H1 (cell line): ENCODE data around the gene VGLL4. TPM values are rescaled to one million over a fixed set of nuclear protein-coding genes. Genes with fewer than 3 reads are reported as not detected.

ENCODE experiments used
- CTCF ChIA-PET: fragments of 300-600 bp; sonication (Branson Sonifier 250); formaldehyde crosslinking; loops from one replicate; lab custom pipeline; 2021; ENCODE audit not compliant: partially characterized antibody; lab: Charles Lee
- POLR2A ChIA-PET: fragments of 300-600 bp; sonication (Branson Sonifier 250); formaldehyde crosslinking; loops from one replicate; lab custom pipeline; 2021; ENCODE audit warnings: inconsistent platforms; ENCODE audit not compliant: partially characterized antibody; lab: Charles Lee
- DNase-seq, 2 experiments: peaks; one replicate each; pipeline versions ENCODE4 v3.0.0 to v3.0.0-alpha.2; 2010 to 2022; ENCODE audit warnings: low spot score in 2 of 2, low read depth in 1 of 2, mixed read lengths in 1 of 2
- FAIRE-seq: peaks from 2 replicates; lab custom pipeline; 2011; peaks lifted over from hg19 to GRCh38; lab: Jason Lieb, UNC
- H2AFZ ChIP-seq: 2 replicates; pipeline ENCODE4 v1.8.1; 2012; ENCODE audit warnings: low read length, inconsistent platforms
- H2AK5ac ChIP-seq: 2 replicates; pipeline ENCODE4 v1.6.1; 2013; ENCODE audit warnings: low read depth, low read length
- H2BK120ac ChIP-seq: replicated peaks from 2 replicates; pipeline ENCODE3; 2013; ENCODE audit warnings: low read depth, low read length, inconsistent platforms
- H2BK12ac ChIP-seq: 2 replicates; pipeline ENCODE4 v1.6.1; 2013; ENCODE audit warnings: low read depth, low read length
- H2BK15ac ChIP-seq: 2 replicates; pipeline ENCODE4 v1.6.1; 2013; ENCODE audit warnings: low read length
- H2BK20ac ChIP-seq: 2 replicates; pipeline ENCODE4 v1.6.1; 2013; ENCODE audit warnings: low read length
- H2BK5ac ChIP-seq: 2 replicates; pipeline ENCODE4 v1.6.1; 2013; ENCODE audit warnings: low read depth, low read length
- H3K14ac ChIP-seq: 2 replicates; pipeline ENCODE4 v1.6.1; 2013; ENCODE audit warnings: inconsistent platforms; ENCODE audit not compliant: insufficient read length
- H3K18ac ChIP-seq: 2 replicates; pipeline ENCODE4 v1.6.1; 2013; ENCODE audit warnings: low read length; ENCODE audit errors: extremely low read depth
- H3K23ac ChIP-seq: 2 replicates; pipeline ENCODE4 v1.6.1; 2013; ENCODE audit warnings: inconsistent platforms; ENCODE audit not compliant: insufficient read length
- H3K23me2 ChIP-seq: 2 replicates; pipeline ENCODE4 v1.6.1; 2013; ENCODE audit warnings: low read depth, low read length
- H3K27ac ChIP-seq: 2 replicates; pipeline ENCODE4 v1.6.1; 2011; ENCODE audit warnings: low read depth, low read length, inconsistent platforms
- H3K27me3 ChIP-seq, 4 experiments: replicated peaks in 1 of 4; 1 replicate in 1 of 4; 2 replicates in 3 of 4; pipeline versions ENCODE4 v1.6.1 to v1.8.1; 2011 to 2013; ENCODE audit warnings: low read length in 3 of 4, mild to moderate bottlenecking in 3 of 4, inconsistent platforms in 2 of 4, mixed read lengths in 2 of 4, moderate library complexity in 1 of 4; ENCODE audit not compliant: control insufficient read depth in 3 of 4, insufficient read depth in 3 of 4; ENCODE audit errors: extremely low read depth in 1 of 4
- H3K36me3 ChIP-seq, 4 experiments: 2 replicates each; pipeline versions ENCODE4 v1.6.1 to v1.8.1; 2011 to 2013; ENCODE audit warnings: mild to moderate bottlenecking in 4 of 4, low read length in 3 of 4, moderate library complexity in 2 of 4, control low read depth in 1 of 4, inconsistent platforms in 1 of 4; ENCODE audit not compliant: insufficient read depth in 4 of 4, control insufficient read depth in 2 of 4
- H3K4ac ChIP-seq: replicated peaks from 2 replicates; pipeline ENCODE3; 2013; ENCODE audit warnings: low read length, low read depth, mixed read lengths, inconsistent platforms; ENCODE audit not compliant: insufficient read length
- H3K4me1 ChIP-seq, 4 experiments: replicated peaks in 1 of 4; 1 replicate in 1 of 4; 2 replicates in 3 of 4; pipeline versions ENCODE4 v1.6.1 to v1.8.1; 2011 to 2013; ENCODE audit warnings: low read length in 3 of 4, inconsistent platforms in 2 of 4, mixed read lengths in 1 of 4; ENCODE audit not compliant: insufficient read depth in 4 of 4, control insufficient read depth in 3 of 4
- H3K4me2 ChIP-seq, 2 experiments: 2 replicates each; pipeline versions ENCODE4 v1.6.1 to v1.8.1; 2011 to 2013; ENCODE audit warnings: low read depth in 2 of 2, low read length in 2 of 2, control low read depth in 1 of 2, inconsistent platforms in 1 of 2, mild to moderate bottlenecking in 1 of 2; ENCODE audit not compliant: insufficient read depth in 1 of 2
- H3K4me3 ChIP-seq, 4 experiments: fragments of 200-600, 300-600 bp in 1 of 4; sonication (generic), shearing (Covaris generic), sonication (Bioruptor Twin) in 1 of 4; 2 replicates each; pipeline versions ENCODE4 v1.5.1 to v1.8.1; 2011 to 2016; ENCODE audit warnings: low read length in 4 of 4, low read depth in 3 of 4, control low read depth in 2 of 4, inconsistent platforms in 2 of 4, mild to moderate bottlenecking in 2 of 4, mixed read lengths in 1 of 4, moderate library complexity in 1 of 4; ENCODE audit not compliant: insufficient read depth in 2 of 4; ENCODE audit errors: extremely low read depth in 1 of 4
- H3K56ac ChIP-seq: replicated peaks from 2 replicates; pipeline ENCODE3; 2013; ENCODE audit warnings: low read depth, mild to moderate bottlenecking, mixed read lengths, low read length, inconsistent platforms; ENCODE audit not compliant: insufficient read length
- H3K79me1 ChIP-seq: 2 replicates; pipeline ENCODE4 v1.6.1; 2013; ENCODE audit warnings: low read depth, low read length, control low read depth
- H3K79me2 ChIP-seq, 2 experiments: 2 replicates each; pipeline versions ENCODE4 v1.6.1 to v1.8.1; 2012 to 2013; ENCODE audit warnings: low read length in 2 of 2, mild to moderate bottlenecking in 2 of 2, inconsistent platforms in 1 of 2; ENCODE audit not compliant: insufficient read depth in 2 of 2, control insufficient read depth in 1 of 2
- H3K9ac ChIP-seq, 4 experiments: replicated peaks in 1 of 4; 1 replicate in 1 of 4; 2 replicates in 3 of 4; pipeline versions ENCODE4 v1.6.1 to v1.8.1; 2011 to 2013; ENCODE audit warnings: low read depth in 3 of 4, low read length in 3 of 4, control low read depth in 2 of 4, mild to moderate bottlenecking in 2 of 4, moderate library complexity in 2 of 4, inconsistent platforms in 1 of 4; ENCODE audit errors: extremely low read depth in 1 of 4
- H3K9me3 ChIP-seq, 2 experiments: 2 replicates each; pipeline versions ENCODE4 v1.6.1 to v1.8.1; 2012 to 2013; ENCODE audit warnings: mild to moderate bottlenecking in 2 of 2, moderate library complexity in 2 of 2, control low read depth in 1 of 2, inconsistent platforms in 1 of 2, low read depth in 1 of 2, low read length in 1 of 2, mixed read lengths in 1 of 2; ENCODE audit not compliant: insufficient read depth in 2 of 2
- H4K20me1 ChIP-seq, 2 experiments: replicated peaks in 1 of 2; 2 replicates each; pipeline versions ENCODE3 to v1.8.1; 2011 to 2013; ENCODE audit warnings: inconsistent platforms in 2 of 2, low read length in 2 of 2, mild to moderate bottlenecking in 1 of 2; ENCODE audit not compliant: insufficient read depth in 2 of 2, control insufficient read depth in 1 of 2
- H4K5ac ChIP-seq: 2 replicates; pipeline ENCODE4 v1.6.1; 2013; ENCODE audit warnings: low read length, low read depth, mixed read lengths, inconsistent platforms; ENCODE audit not compliant: insufficient read length
- H4K8ac ChIP-seq: 2 replicates; pipeline ENCODE4 v1.8.0; 2013; ENCODE audit warnings: mild to moderate bottlenecking, moderate library complexity, low read length, inconsistent platforms; ENCODE audit not compliant: insufficient read depth; ENCODE audit errors: extremely low read depth
- H4K91ac ChIP-seq: replicated peaks from 2 replicates; pipeline ENCODE3; 2013; ENCODE audit warnings: low read length, mixed read lengths, inconsistent platforms; ENCODE audit not compliant: insufficient read length
- BRCA1 ChIP-seq: IDR thresholded peaks from 2 replicates; pipeline ENCODE4 v1.6.1; 2012; ENCODE audit warnings: low read depth, low read length, improper control_type of control experiment
- CBX8 ChIP-seq: fragments of 300-800, 300-1000 bp; sonication (generic); IDR thresholded peaks from 2 replicates; pipeline ENCODE4 v1.7.1; 2016; ENCODE audit warnings: low read depth, low read length, borderline replicate concordance
- EGR1 ChIP-seq: IDR thresholded peaks from 2 replicates; pipeline ENCODE4 v1.6.1; 2011; ENCODE audit warnings: low read depth, low read length, borderline replicate concordance
- EZH2 ChIP-seq: fragments of 200-600 bp; sonication (generic); IDR thresholded peaks from 2 replicates; pipeline ENCODE4 v1.7.1; 2012; ENCODE audit warnings: low read depth, mild to moderate bottlenecking, moderate library complexity, low read length, inconsistent platforms; ENCODE audit not compliant: severe bottlenecking
- JUND ChIP-seq: IDR thresholded peaks from 2 replicates; pipeline ENCODE4 v1.6.1; 2011; ENCODE audit warnings: mild to moderate bottlenecking, improper control_type of control experiment, low read length
- MAFK ChIP-seq: IDR thresholded peaks from 2 replicates; pipeline ENCODE4 v1.6.1; 2012; ENCODE audit warnings: low read depth, mild to moderate bottlenecking, improper control_type of control experiment, low read length
- SAP30 ChIP-seq: fragments of 300-600 bp; sonication (generic); IDR thresholded peaks from 2 replicates; pipeline ENCODE4 v1.7.1; 2012; ENCODE audit warnings: low read length, moderate library complexity, mild to moderate bottlenecking, inconsistent platforms; ENCODE audit not compliant: insufficient read depth, insufficient replicate concordance
- SP4 ChIP-seq: IDR thresholded peaks from 2 replicates; pipeline ENCODE4 v1.6.1; 2012; ENCODE audit warnings: low read length, inconsistent platforms
- TBP ChIP-seq: IDR thresholded peaks from 2 replicates; pipeline ENCODE4 v1.6.1; 2011; ENCODE audit warnings: low read depth, low read length, improper control_type of control experiment
- TCF12 ChIP-seq: IDR thresholded peaks from 2 replicates; pipeline ENCODE4 v1.6.1; 2011; ENCODE audit warnings: low read depth, mild to moderate bottlenecking, low read length
- WGBS, 2 experiments: shearing (Covaris generic) in 1 of 2; methylation state at CpG; one replicate each; pipeline versions ENCODE4 v1.1.6 to v1.1.7; 2013 to 2015; ENCODE audit warnings: low lambda C conversion rate in 2 of 2, mixed read lengths in 2 of 2, inconsistent platforms in 1 of 2, low coverage in 1 of 2, missing lambda C conversion rate in 1 of 2; ENCODE audit not compliant: insufficient replicate concordance in 2 of 2, insufficient coverage in 1 of 2, insufficient read length in 1 of 2; ENCODE audit errors: extremely low coverage in 1 of 2, missing lambda C conversion rate in 1 of 2; 5-methylcytosine and 5-hydroxymethylcytosine counted together
- polyA plus RNA-seq, 7 experiments: library from polyadenylated mRNA; depleted of rRNA in 3 of 7; stranded (reverse) in 5 of 7; unstranded in 2 of 7; fragments of >200 nt in 5 of 7; fragments of 200-250 nt in 2 of 7; gene quantifications; 1 replicate in 5 of 7; 2 replicates in 1 of 7; 4 replicates in 1 of 7; pipeline versions ENCODE4 v1.2.1 to v1.2.3, GENCODE V29; 2011 to 2013; ENCODE audit warnings: missing spikeins in 2 of 7, mixed read lengths in 2 of 7
- total RNA-seq: library from RNA; stranded (reverse); fragmentation: NEBNext Ultra II Directional; extraction: Animal tissue kit (Norgen Biotek cat#: 25700); gene quantifications from 2 replicates; pipeline ENCODE4 v1.2.1, GENCODE V29; 2021

The VGLL4 gene
- total and polyA plus RNA-seq, 2 of the 8 experiments (the other 6 are each of a cell fraction or from before 2014, with no cell fraction given), result 45.1 to 50.0 TPM

GRCh38 chr3:11631820-11632219 lies 11.9 kb downstream of the VGLL4 start:
- CTCF ChIA-PET, result interaction anchor here (0.7 to 1.3 kb wide), 4 partner anchors 15 to 252 kb away, joined by 3 to 6 read pairs (median 3); no protein-coding TSS in a partner anchor
- no peak overlapping the region for H3K4me2 ChIP-seq

More at GRCh38 chr3:11631820-11632219, 11.9 kb downstream of the VGLL4 start:
- Histone ChIP-seq H2BK20ac (no peak overlapping the region), H2BK5ac (no peak overlapping the region), H3K14ac (no peak overlapping the region), H2BK15ac (no peak overlapping the region), H2BK120ac (no peak overlapping the region), H2AK5ac (no peak overlapping the region), H3K4ac (no peak overlapping the region), H3K79me2 (peaks cover 21 to 97% of the 10 kb centered on the region in 2 experiments), H3K23ac (no peak overlapping the region), H3K18ac (no peak overlapping the region), H3K56ac (no peak overlapping the region), H2BK12ac (no peak overlapping the region), H3K4me3 (no peak overlapping the region), H3K27ac (no peak overlapping the region), H4K5ac (no peak overlapping the region), H2AFZ (no peak overlapping the region), H4K20me1 (peaks cover 2 to 10% of the 10 kb centered on the region in 2 experiments), H4K91ac (no peak overlapping the region), H3K4me1 (peaks cover 0 to 4% (median 3%) of the 10 kb centered on the region in 4 experiments; a peak in 5 of 7 replicates), H4K8ac (no peak overlapping the region), H3K79me1 (peaks cover 6% of the 10 kb centered on the region; the same call in 1 of the 2 replicates), H3K23me2 (no peaks in the 10 kb centered on the region), H3K9ac (no peak overlapping the region), H3K27me3 (no peaks in the 10 kb centered on the region), H3K9me3 (no peaks in the 10 kb centered on the region), H3K36me3 (no peaks in the 10 kb centered on the region)
- POLR2A ChIA-PET, result interaction anchor here (1.6 kb wide), 1 partner anchor 12 kb away, joined by 5 read pairs; the partner anchor contains the start of gene VGLL4
- FAIRE-seq, result no peak
- TF ChIP-seq CBX8 (no peak), TBP (no peak), TCF12 (no peak), SAP30 (no peak), JUND (no peak), BRCA1 (no peak), SP4 (no peak), EZH2 (no peak), MAFK (no peak), EGR1 (no peak)
- 86% methylated on average over 9 of the region's 9 CpGs; no CpG with 5 or more reads in 1 of the 2 experiments for WGBS, 2 experiments
- no peak for DNase-seq
